Kidney capillary endothelial cell (primary cell): ENCODE measurements around the gene TMEM255B.
A peak's percentile ranks its signal among the peaks of the same experiment; 100 is the strongest.

Experiments
- DNase-seq: peaks from one replicate; pipeline ENCODE4 v3.0.0-alpha.2; 2018; ENCODE audit warnings: low spot score

TMEM255B gene

GRCh38 chr13:113768018-113768905, 9.2 kb downstream of the TMEM255B start:
- no peak for DNase-seq

GRCh38 chr13:113769106-113769505, 10.1 kb downstream of the TMEM255B start:
- DNase-seq = no peak

GRCh38 chr13:113769881-113770280, 10.9 kb downstream of the TMEM255B start:
- no peak for DNase-seq

GRCh38 chr13:113770441-113770840, 11.4 kb downstream of the TMEM255B start:
- no peak for DNase-seq

GRCh38 chr13:113770937-113771336, 11.9 kb downstream of the TMEM255B start:
- DNase-seq = no peak

GRCh38 chr13:113771709-113772331, 12.8 kb downstream of the TMEM255B start:
- DNase-seq = peak; percentile 86

GRCh38 chr13:113774177-113775107, 15.4 kb downstream of the TMEM255B start:
- peak; percentile 84 for DNase-seq

- DNase-seq = no peak
Observed at GRCh38 chr13:113775451-113776145, 16.6 kb downstream of the TMEM255B start.

- DNase-seq = no peak
Observed at GRCh38 chr13:113776231-113777125, 17.5 kb downstream of the TMEM255B start.

GRCh38 chr13:113777311-113778260, 18.6 kb downstream of the TMEM255B start:
- DNase-seq = no peak

GRCh38 chr13:113781571-113781970, 22.5 kb downstream of the TMEM255B start:
- DNase-seq = no peak

- DNase-seq = no peak
Observed at GRCh38 chr13:113782472-113782871, 23.4 kb downstream of the TMEM255B start.

- no peak for DNase-seq
Observed at GRCh38 chr13:113783200-113783881, 24.3 kb downstream of the TMEM255B start.

- no peak for DNase-seq
Observed at GRCh38 chr13:113783966-113784644, 25.1 kb downstream of the TMEM255B start.

GRCh38 chr13:113784645-113785024, 25.6 kb downstream of the TMEM255B start:
- no peak for DNase-seq

GRCh38 chr13:113785051-113786010, 26.3 kb downstream of the TMEM255B start:
- peak; percentile 77 for DNase-seq

GRCh38 chr13:113786262-113786841, 27.3 kb downstream of the TMEM255B start:
- peak; percentile 82 for DNase-seq
